RWPE1 (cell line): ENCODE data around the gene INO80E.
"Not testable (repeated sequence)": the region's sequence is repeated elsewhere in the genome, so short reads cannot be mapped to it uniquely, and the experiment has no call there.

Experiments used
- CTCF ChIA-PET: fragments of 350-600 bp; sonication (Branson Sonifier 250); formaldehyde crosslinking; extraction: SDS; loops from one replicate; lab custom pipeline; 2021; lab: Yijun Ruan, JAX
- POLR2A ChIA-PET: fragments of 400-600 bp; formaldehyde crosslinking; extraction: SDS; loops from one replicate; lab custom pipeline; 2020; ENCODE audit warnings: antibody characterized with exemption; ENCODE audit not compliant: low non-redundant PET; lab: Yijun Ruan, JAX
- DNase-seq: peaks from one replicate; pipeline ENCODE4 v3.0.0; 2012; ENCODE audit warnings: low spot score
- H3K27ac ChIP-seq: fragments of 450-650 bp; 2 replicates; pipeline ENCODE4 v1.5.1; 2017
- CTCF ChIP-seq: fragments of 450-650 bp; conservative IDR thresholded peaks from 2 replicates; pipeline ENCODE4 v1.5.1; 2017; ENCODE audit warnings: low read depth, mild to moderate bottlenecking

INO80E gene

DNA sequence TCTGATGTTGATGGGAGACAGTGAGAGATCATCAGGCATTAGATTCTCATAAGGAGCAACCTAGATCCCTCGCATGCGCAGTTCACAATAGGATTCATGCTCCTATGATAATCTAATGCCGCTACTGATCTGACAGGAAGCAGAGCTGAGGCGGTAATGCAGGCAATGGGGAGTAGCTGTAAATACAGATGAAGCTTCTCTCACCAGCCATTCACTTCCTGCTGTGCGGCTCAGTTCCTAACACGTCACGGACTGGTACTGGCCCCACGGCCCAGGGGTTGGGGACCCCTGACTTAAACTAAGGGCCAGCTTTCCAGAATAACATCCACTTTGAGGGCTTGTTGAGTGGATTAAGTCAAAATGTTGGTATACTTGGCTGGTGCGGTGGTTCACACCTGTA is 36.7 kb upstream of the INO80E start:
- POLR2A ChIA-PET = interaction anchor here (0.5 kb wide), 1 partner anchor 32 kb away, joined by 4 read pairs; no protein-coding TSS in a partner anchor
- no peak for DNase-seq
- CTCF ChIA-PET = interaction anchor here (0.6 kb wide), 1 partner anchor 241 kb away, joined by 4 read pairs; no protein-coding TSS in a partner anchor
- no peak overlapping the region for H3K27ac ChIP-seq
- no peak for TF ChIP-seq CTCF

GRCh38 chr16:29959821-29960220 is 36.2 kb upstream of the INO80E start:
- H3K27ac ChIP-seq, POLR2A ChIA-PET, CTCF ChIA-PET, DNase-seq: not testable (repeated sequence)

- POLR2A ChIA-PET = interaction anchor here (0.6 to 1.2 kb wide), 4 partner anchors 9 to 60 kb away, joined by 3 to 5 read pairs (median 4); no protein-coding TSS in a partner anchor
- CTCF ChIA-PET = interaction anchor here (0.5 to 1.3 kb wide), 4 partner anchors 10 to 104 kb away, joined by 3 to 8 read pairs (median 3); no protein-coding TSS in a partner anchor
- TF ChIP-seq CTCF = no peak
- DNase-seq = no peak
- peak overlapping the region; percentile 89 for H3K27ac ChIP-seq
These were observed 34.9 kb upstream of the INO80E start for GRCh38 chr16:29961127-29961478.

GRCh38 chr16:29961479-29962343 is 34.3 kb upstream of the INO80E start, which contains the start of gene TMEM219:
TMEM219 (plus strand) TSS chr16:29962079; CDS start chr16:29963144, 1,065 bp downstream.
- peak; percentile 90 for DNase-seq
- peak within 1 kb of the TSS; percentile 89 for H3K27ac ChIP-seq
- ChIA-PET CTCF (interaction anchor here (0.5 to 1.3 kb wide), 4 partner anchors 11 to 103 kb away, joined by 3 to 8 read pairs (median 4); no protein-coding TSS in a partner anchor), POLR2A (interaction anchor here (0.6 to 1.2 kb wide), 5 partner anchors 10 to 171 kb away, joined by 3 to 5 read pairs (median 4); partner anchors contain the start of gene KIF22)
- TF ChIP-seq CTCF = peak; percentile 30; the same call in 1 of the 2 replicates

- peak; percentile 19 for DNase-seq
- peak overlapping the region; percentile 89 for H3K27ac ChIP-seq
- CTCF ChIA-PET = interaction anchor here (0.5 to 1.3 kb wide), 2 partner anchors 9 to 12 kb away, joined by 3 to 8 read pairs; no protein-coding TSS in a partner anchor
- no peak for TF ChIP-seq CTCF
- POLR2A ChIA-PET = interaction anchor here (0.8 to 1.2 kb wide), 4 partner anchors 11 to 172 kb away, joined by 3 to 5 read pairs (median 4); partner anchors contain the start of genes KIF22 and TAOK2
These were observed 33.6 kb upstream of the INO80E start for GRCh38 chr16:29962344-29962994.

DNA sequence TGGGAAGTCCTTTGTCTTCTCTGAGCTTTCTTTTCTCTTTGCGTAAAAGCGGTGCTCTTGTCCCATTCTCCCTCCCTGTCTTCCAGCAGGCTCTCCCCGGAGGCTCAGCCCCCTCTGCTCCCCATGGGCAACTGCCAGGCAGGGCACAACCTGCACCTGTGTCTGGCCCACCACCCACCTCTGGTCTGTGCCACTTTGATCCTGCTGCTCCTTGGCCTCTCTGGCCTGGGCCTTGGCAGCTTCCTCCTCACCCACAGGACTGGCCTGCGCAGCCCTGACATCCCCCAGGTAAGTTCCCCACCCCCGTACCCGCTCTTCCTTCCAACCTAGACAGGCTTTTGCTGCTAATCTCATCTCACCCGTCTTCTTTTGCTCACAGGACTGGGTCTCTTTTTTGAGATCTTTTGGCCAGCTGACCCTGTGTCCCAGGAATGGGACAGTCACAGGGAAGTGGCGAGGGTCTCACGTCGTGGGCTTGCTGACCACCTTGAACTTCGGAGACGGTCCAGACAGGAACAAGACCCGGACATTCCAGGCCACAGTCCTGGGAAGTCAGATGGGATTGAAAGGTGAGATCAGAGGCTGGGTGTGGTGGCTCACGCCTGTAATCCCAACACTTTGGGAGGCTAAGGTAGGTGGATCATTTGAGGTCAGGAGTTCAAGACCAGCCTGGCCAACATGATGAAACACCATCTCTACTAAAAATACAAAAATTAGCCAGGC is 32.9 kb upstream of the INO80E start:
- POLR2A ChIA-PET = interaction anchor here (0.6 to 0.8 kb wide), 2 partner anchors 10 to 146 kb away, joined by 4 to 13 read pairs; partner anchors contain the start of gene TAOK2
- CTCF ChIA-PET = interaction anchor here (0.5 kb wide), 1 partner anchor 9 kb away, joined by 3 read pairs; no protein-coding TSS in a partner anchor
- TF ChIP-seq CTCF = no peak
- no peak for DNase-seq
- peak overlapping the region; percentile 89 for H3K27ac ChIP-seq
